Nephron progenitor cell (in vitro differentiated cells): ENCODE results near the gene UBE2E3.
A peak's percentile ranks its signal among the peaks of the same experiment; 100 is the strongest.

Source experiments
- DNase-seq: peaks from one replicate; pipeline ENCODE4 v3.0.0; 2021
- H3K27ac Mint-ChIP-seq: 2 replicates; pipeline ENCODE4 v1.8.0; 2021; ENCODE audit warnings: mild to moderate bottlenecking, moderate library complexity, mixed read lengths
- H3K27me3 Mint-ChIP-seq: 2 replicates; pipeline ENCODE4 v1.8.0; 2021; ENCODE audit warnings: mild to moderate bottlenecking, low read depth, mixed read lengths; ENCODE audit not compliant: poor library complexity
- H3K36me3 Mint-ChIP-seq: 2 replicates; pipeline ENCODE4 v1.8.0; 2021; ENCODE audit warnings: low read depth, mixed read lengths
- H3K4me1 Mint-ChIP-seq: 2 replicates; pipeline ENCODE4 v1.8.0; 2021; ENCODE audit warnings: mixed read lengths
- H3K4me3 Mint-ChIP-seq: 2 replicates; pipeline ENCODE4 v1.8.0; 2021; ENCODE audit warnings: mild to moderate bottlenecking, moderate library complexity, mixed read lengths
- H3K9me3 Mint-ChIP-seq: 2 replicates; pipeline ENCODE4 v1.8.0; 2021; ENCODE audit warnings: mild to moderate bottlenecking, moderate library complexity, mixed read lengths
- CTCF ChIP-seq: fragments of 200-600 bp; sonication (generic); IDR thresholded peaks from 2 replicates; pipeline ENCODE4 v1.5.0; 2021; ENCODE audit warnings: antibody characterized with exemption

The UBE2E3 gene

GRCh38 chr2:181054256-181054655 lies 73.9 kb downstream of the UBE2E3 start:
- DNase-seq, result no peak
- H3K36me3 Mint-ChIP-seq, result peaks cover 26% of the 10 kb centered on the region
- H3K27me3 Mint-ChIP-seq, result no peaks in the 10 kb centered on the region
- H3K4me3 Mint-ChIP-seq, result no peak overlapping the region
- no peak for TF ChIP-seq CTCF
- H3K9me3 Mint-ChIP-seq, result peaks cover 4% of the 10 kb centered on the region
- H3K4me1 Mint-ChIP-seq, result no peaks in the 10 kb centered on the region
- H3K27ac Mint-ChIP-seq, result no peak overlapping the region

DNA sequence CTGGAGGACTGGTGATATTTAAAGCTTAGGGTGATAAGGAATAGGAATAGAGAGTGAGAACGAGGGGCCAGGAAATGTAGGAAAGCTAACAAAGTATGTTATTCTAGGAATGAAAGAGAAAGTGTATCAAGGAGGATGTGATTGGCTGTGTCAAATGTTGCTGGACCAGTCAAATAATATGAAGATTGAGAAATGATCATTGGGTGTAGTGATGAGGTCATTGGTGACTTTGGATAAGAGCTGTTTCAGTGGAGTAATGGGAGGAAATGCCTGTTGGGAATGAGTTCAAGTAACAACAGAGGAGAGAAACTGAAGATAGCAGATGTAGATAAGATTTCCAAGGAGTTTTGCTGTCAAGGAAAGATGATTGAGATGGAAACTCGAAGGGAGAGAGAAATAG lies 74.4 kb downstream of the UBE2E3 start:
- Mint-ChIP-seq H3K27ac (peak overlapping the region; percentile 3), H3K27me3 (no peaks in the 10 kb centered on the region), H3K36me3 (peaks cover 26% of the 10 kb centered on the region), H3K4me1 (no peaks in the 10 kb centered on the region), H3K4me3 (no peak overlapping the region), H3K9me3 (peaks cover 4% of the 10 kb centered on the region)
- no peak for TF ChIP-seq CTCF
- DNase-seq, result no peak

DNA sequence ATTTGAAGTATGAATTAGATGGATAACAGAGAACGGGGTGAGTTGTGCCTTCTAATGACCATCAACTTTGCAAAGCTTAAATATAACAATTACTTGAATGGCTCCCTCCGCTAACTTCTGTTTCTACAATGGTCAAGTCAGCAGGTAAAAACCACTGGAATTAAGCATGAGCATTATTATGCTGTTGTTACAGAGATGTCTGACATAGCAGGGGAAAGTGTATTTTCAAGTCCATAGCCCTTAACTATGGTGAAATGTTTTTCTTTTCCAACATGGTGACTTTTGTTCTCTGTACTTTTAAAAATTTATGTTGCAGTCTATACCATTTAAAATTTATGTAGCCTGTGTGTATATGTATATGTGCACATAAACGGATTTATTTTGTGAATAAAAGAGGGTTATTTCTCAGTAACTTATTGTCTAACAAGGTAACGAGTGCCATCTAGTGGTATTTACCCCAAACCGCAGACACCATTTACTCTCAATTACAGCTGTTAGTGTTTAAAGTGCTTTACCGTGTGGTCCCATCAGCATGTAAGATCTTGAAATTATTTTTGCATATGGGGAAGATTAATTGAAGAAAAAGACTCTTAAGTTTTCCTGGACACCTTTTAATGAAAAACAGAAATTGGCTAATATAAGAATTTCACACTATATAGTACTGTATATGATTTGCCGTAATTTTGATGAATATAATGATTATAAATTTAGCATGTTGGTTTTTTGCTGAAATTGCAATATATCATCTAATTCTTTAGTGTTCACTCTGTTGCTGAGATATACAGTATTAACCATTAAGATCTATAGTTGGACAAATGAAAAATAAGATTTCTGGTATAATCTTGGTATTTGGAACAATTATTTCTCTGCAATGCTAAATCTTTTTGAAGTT lies 78.2 kb downstream of the UBE2E3 start:
- H3K36me3 Mint-ChIP-seq, result peaks cover 40% of the 10 kb centered on the region
- DNase-seq, result peak; percentile 21
- TF ChIP-seq CTCF, result peak; percentile 83
- no peak overlapping the region for H3K4me3 Mint-ChIP-seq
- H3K4me1 Mint-ChIP-seq, result no peaks in the 10 kb centered on the region
- no peaks in the 10 kb centered on the region for H3K27me3 Mint-ChIP-seq
- H3K9me3 Mint-ChIP-seq, result peaks cover 4% of the 10 kb centered on the region
- no peak overlapping the region for H3K27ac Mint-ChIP-seq

GRCh38 chr2:181063696-181064095 lies 83.3 kb downstream of the UBE2E3 start:
- Mint-ChIP-seq H3K4me3 (no peak overlapping the region), H3K27me3 (no peaks in the 10 kb centered on the region), H3K36me3 (peaks cover 28% of the 10 kb centered on the region), H3K4me1 (no peaks in the 10 kb centered on the region), H3K9me3 (no peaks in the 10 kb centered on the region), H3K27ac (peak overlapping the region; percentile 43)
- no peak for DNase-seq
- TF ChIP-seq CTCF, result no peak

DNA sequence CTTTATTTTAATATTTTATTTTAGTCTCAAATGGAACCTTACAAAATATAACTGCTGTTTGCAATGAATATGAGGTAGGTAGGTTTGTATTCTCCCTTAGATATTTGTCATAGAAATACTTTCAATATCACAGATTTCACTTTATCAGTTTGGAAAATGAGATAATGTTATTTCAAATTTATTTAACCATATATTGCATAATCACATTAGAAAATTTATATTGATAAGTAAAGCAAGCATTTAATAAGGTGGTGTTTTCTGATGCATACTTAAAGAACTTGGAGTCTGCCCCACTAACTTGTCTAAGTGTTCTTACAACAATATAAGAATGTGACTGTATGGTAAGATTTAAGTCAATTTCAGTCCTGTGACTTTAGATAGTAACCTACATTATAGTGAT lies 85.1 kb downstream of the UBE2E3 start:
- no peak for TF ChIP-seq CTCF
- H3K27me3 Mint-ChIP-seq, result no peaks in the 10 kb centered on the region
- no peaks in the 10 kb centered on the region for H3K4me1 Mint-ChIP-seq
- H3K36me3 Mint-ChIP-seq, result peaks cover 26% of the 10 kb centered on the region
- no peak for DNase-seq
- H3K27ac Mint-ChIP-seq, result no peak overlapping the region
- H3K4me3 Mint-ChIP-seq, result no peak overlapping the region
- no peaks in the 10 kb centered on the region for H3K9me3 Mint-ChIP-seq

DNA sequence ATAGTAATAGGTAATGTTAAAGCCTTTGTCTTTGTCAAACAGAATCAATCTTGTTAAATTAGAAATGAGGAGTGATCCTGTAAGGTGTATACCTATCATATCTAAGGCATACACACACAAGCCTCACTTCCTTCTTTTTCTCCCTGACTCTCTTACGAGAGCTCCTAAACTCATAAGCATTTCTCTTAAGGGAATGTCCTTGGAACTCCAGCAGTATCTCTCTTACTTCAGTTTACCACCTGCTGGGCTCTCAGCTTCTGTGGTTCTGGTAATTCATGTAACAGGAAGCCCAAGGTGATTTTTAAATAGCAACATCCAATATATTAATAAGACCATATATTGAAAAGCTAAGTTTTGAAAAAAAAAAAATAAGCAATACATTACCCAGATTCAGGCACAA lies 85.9 kb downstream of the UBE2E3 start:
- Mint-ChIP-seq H3K27me3 (no peaks in the 10 kb centered on the region), H3K4me1 (peaks cover 1% of the 10 kb centered on the region), H3K9me3 (no peaks in the 10 kb centered on the region), H3K27ac (no peak overlapping the region), H3K4me3 (no peak overlapping the region), H3K36me3 (peaks cover 23% of the 10 kb centered on the region)
- DNase-seq, result no peak
- TF ChIP-seq CTCF, result no peak
